NAMALWA (cell line): ENCODE data around the gene ITGAL.

Experiments used
- DNase-seq: peaks from one replicate; pipeline ENCODE4 v3.0.0-alpha.2; 2015; ENCODE audit warnings: low spot score

ITGAL gene

GRCh38 chr16:30567160-30567990, 94.8 kb downstream of the ITGAL start:
- DNase-seq, result peak; percentile 18

GRCh38 chr16:30567991-30568638, 95.6 kb downstream of the ITGAL start:
- DNase-seq, result peak; percentile 79

- no peak for DNase-seq
Observed at GRCh38 chr16:30569281-30569680, 96.7 kb downstream of the ITGAL start.

- DNase-seq, result no peak
Observed at GRCh38 chr16:30569746-30570635, 97.4 kb downstream of the ITGAL start.

DNA sequence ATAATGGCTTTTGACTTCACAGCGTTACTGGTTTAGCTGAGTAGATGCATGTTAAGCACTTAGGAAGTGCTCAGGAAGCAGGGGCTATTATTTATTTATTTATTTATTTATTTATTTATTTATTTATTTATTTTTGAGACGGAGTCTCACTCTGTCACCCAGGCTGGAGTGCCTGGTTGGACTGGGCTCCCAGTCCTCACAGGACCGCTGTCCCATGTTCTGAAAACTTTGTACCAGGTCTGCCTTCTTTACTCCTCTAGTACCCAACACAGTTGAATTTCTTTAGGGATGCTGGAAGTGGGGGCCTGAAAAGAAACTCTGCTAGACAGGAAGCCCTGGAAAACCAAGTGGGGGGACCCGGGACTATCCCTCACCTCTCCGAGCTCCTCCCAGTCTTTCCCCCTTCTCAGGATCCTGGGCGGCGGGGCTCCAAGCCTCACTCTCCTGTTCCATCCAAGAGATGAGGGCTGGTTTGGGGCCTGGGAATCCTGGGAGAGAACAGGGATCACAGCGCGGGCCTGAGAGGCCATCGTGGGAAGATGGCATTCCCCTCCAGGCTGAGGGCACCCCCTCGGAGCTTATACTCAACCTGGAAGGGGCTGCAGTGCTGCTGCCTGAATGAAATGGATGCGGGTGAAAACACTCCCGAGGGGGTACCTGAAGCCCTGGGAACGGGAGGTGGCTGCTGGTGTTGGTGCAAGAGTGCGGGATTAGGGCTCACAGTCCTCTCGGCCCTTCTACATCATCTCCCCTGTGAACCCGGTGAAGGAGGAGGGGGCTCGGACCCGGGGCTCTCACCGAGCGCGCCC, 98.3 kb downstream of the ITGAL start:
- no peak for DNase-seq

DNA sequence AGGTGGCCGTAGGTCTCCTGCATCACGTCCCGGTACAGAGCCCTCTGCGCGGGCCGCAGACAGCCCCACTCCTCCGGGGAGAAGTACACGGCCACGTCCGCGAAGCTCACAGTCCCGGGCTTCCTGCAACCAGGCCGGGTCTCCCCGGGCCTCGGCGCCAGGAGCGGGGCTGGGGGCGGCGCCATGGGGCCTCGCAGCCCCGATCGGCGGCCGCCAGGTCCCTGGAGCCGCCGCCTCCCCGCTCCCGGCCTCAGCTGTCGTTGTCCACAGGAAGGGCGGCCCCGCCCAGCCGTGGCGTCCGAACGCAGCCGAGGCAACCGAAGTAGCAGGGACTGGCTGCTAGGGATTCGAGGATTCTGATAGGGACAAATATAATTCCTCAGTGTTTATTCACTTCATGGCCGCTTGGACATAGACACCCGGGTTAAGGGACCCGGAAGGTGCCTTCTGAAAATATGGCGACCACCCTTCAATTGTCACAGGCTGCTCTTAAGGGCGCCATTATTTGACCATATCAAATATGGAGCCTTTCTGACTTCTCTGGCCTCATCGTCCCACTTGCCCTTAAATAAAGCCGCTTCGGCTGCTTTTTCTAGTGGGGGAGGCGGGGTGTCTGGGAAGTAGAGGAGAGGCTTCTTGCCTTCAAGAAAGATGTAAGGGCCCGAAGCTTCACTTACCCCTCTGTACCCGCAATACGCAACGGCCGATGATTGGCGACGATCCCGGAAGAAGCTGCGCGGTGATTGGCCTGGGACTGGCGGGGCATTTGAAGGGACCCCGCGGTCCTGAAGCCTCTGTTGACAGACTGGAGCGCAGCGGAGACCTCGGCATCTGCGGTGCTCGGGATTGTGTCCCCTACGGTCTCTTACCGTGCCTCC, 99.1 kb downstream of the ITGAL start, which contains the start of gene ZNF688:
TSS of gene ZNF688 (minus strand) at position 270 of the 878 bp plus-strand sequence. CDS start at position 185, 85 bp downstream.
- peak; percentile 99 for DNase-seq
